ENCODE results near the gene CYP27A1.
A peak's percentile ranks its signal among the peaks of the same experiment; 100 is the strongest.

Gene CYP27A1

GRCh38 chr2:218857371-218858137 is 75.6 kb downstream of the CYP27A1 start:
- in situ Hi-C loops (cut with MboI; ENCODE audit: low pct_unique_long_range_greater_than_20kb, low sequenced_read_pairs, unreplicated experiment): no loop called here
- no peak for TF ChIP-seq CTCF (IDR thresholded peaks at IDR 0.05; ENCODE audit: extremely low read depth, insufficient read depth, missing control alignments)
- DNase-seq (ENCODE audit: low spot score): no peak

GRCh38 chr2:218858138-218858445 is 76.1 kb downstream of the CYP27A1 start:
- no peak for DNase-seq (ENCODE audit: low spot score)
- in situ Hi-C loops (cut with MboI; ENCODE audit: low pct_unique_long_range_greater_than_20kb, low sequenced_read_pairs, unreplicated experiment): no loop called here
- TF ChIP-seq CTCF (IDR thresholded peaks at IDR 0.05; ENCODE audit: extremely low read depth, insufficient read depth, missing control alignments): no peak

GRCh38 chr2:218858671-218859555 is 77.0 kb downstream of the CYP27A1 start:
- in situ Hi-C loops (cut with MboI; ENCODE audit: low pct_unique_long_range_greater_than_20kb, low sequenced_read_pairs, unreplicated experiment): no loop called here

GRCh38 chr2:218859556-218859987 is 77.6 kb downstream of the CYP27A1 start, which contains the start of gene WNT6:
TSS of gene WNT6 (plus strand) at chr2:218859805. CDS start at chr2:218860038, 233 bp downstream.
- in situ Hi-C loops (cut with MboI; ENCODE audit: low pct_unique_long_range_greater_than_20kb, low sequenced_read_pairs, unreplicated experiment): no loop called here
- TF ChIP-seq CTCF (IDR thresholded peaks at IDR 0.05; ENCODE audit: extremely low read depth, insufficient read depth, missing control alignments): no peak
- DNase-seq (ENCODE audit: low spot score): no peak

More at GRCh38 chr2:218858671-218859555, 77.0 kb downstream of the CYP27A1 start:
- no peak for TF ChIP-seq CTCF (IDR thresholded peaks at IDR 0.05; ENCODE audit: extremely low read depth, insufficient read depth, missing control alignments)
- peak; percentile 29 for DNase-seq (ENCODE audit: low spot score)

GRCh38 chr2:218859988-218860831 is 78.3 kb downstream of the CYP27A1 start:
- in situ Hi-C loops (cut with MboI; ENCODE audit: low pct_unique_long_range_greater_than_20kb, low sequenced_read_pairs, unreplicated experiment): loop anchor here (10.0 kb wide), 1 partner anchor 115 kb away; no protein-coding TSS in a partner anchor
- no peak for TF ChIP-seq CTCF (IDR thresholded peaks at IDR 0.05; ENCODE audit: extremely low read depth, insufficient read depth, missing control alignments)
- DNase-seq (ENCODE audit: low spot score): no peak

- TF ChIP-seq CTCF (IDR thresholded peaks at IDR 0.05; ENCODE audit: extremely low read depth, insufficient read depth, missing control alignments): no peak
- in situ Hi-C loops (cut with MboI; ENCODE audit: low pct_unique_long_range_greater_than_20kb, low sequenced_read_pairs, unreplicated experiment): loop anchor here (10.0 kb wide), 1 partner anchor 114 kb away; no protein-coding TSS in a partner anchor
- DNase-seq (ENCODE audit: low spot score): no peak
Observed at GRCh38 chr2:218860950-218861381, 79.0 kb downstream of the CYP27A1 start.
